HepG2 (cell line): ENCODE results near the gene DLG5. TPM values are rescaled to one million over a fixed set of nuclear protein-coding genes. Genes with fewer than 3 reads are reported as not detected.

Experiments
- ATF2 ChIP-seq: sonication (generic); formaldehyde crosslinking; IDR thresholded peaks from 2 replicates; pipeline ENCODE4 v1.4.0; 2020; ENCODE audit warnings: missing genetic modification reagents
- EZH2 ChIP-seq: conservative IDR thresholded peaks from 2 replicates; pipeline ENCODE4 v1.6.1; 2012; ENCODE audit warnings: mild to moderate bottlenecking, low read depth, low read length, moderate library complexity
- FOXC1 ChIP-seq: sonication (generic); formaldehyde crosslinking; IDR thresholded peaks from 2 replicates; pipeline ENCODE4 v1.8.0; 2022; ENCODE audit warnings: mild to moderate bottlenecking, missing genetic modification reagents, borderline replicate concordance
- IRF2 ChIP-seq: IDR thresholded peaks from 2 replicates; pipeline ENCODE4 v1.6.1; 2018; ENCODE audit warnings: missing genetic modification reagents, missing compliant biosample characterization
- NKX3-1 ChIP-seq: sonication (generic); formaldehyde crosslinking; IDR thresholded peaks from 2 replicates; pipeline ENCODE4 v1.5.0; 2020; ENCODE audit warnings: missing genetic modification reagents
- RBAK ChIP-seq: sonication (generic); formaldehyde crosslinking; IDR thresholded peaks from 2 replicates; pipeline ENCODE4 v1.5.1; 2020; ENCODE audit warnings: mild to moderate bottlenecking, missing genetic modification reagents
- SAP130 ChIP-seq: IDR thresholded peaks from 2 replicates; pipeline ENCODE4 v1.6.1; 2016; ENCODE audit warnings: low read depth
- SMYD3 ChIP-seq: sonication (generic); formaldehyde crosslinking; IDR thresholded peaks from 2 replicates; pipeline ENCODE4 v1.8.1; 2023; ENCODE audit warnings: mild to moderate bottlenecking, missing genetic modification reagents
- SP2 ChIP-seq: sonication (generic); formaldehyde crosslinking; IDR thresholded peaks from 2 replicates; pipeline ENCODE4 v1.5.1; 2020; ENCODE audit warnings: mild to moderate bottlenecking, missing genetic modification reagents
- TERF1 ChIP-seq: sonication (generic); formaldehyde crosslinking; IDR thresholded peaks from 2 replicates; pipeline ENCODE4 v1.8.0; 2022; ENCODE audit warnings: mild to moderate bottlenecking, missing genetic modification reagents, moderate library complexity
- USF2 ChIP-seq, 2 experiments: sonication (generic) in 1 of 2; formaldehyde crosslinking in 1 of 2; IDR thresholded peaks; 2 replicates each; pipeline versions ENCODE4 v1.5.1 to v1.6.1; 2011 to 2020; ENCODE audit warnings: borderline replicate concordance in 1 of 2, low read depth in 1 of 2, low read length in 1 of 2, mild to moderate bottlenecking in 1 of 2, missing genetic modification reagents in 1 of 2, moderate library complexity in 1 of 2
- ZBTB38 ChIP-seq: sonication (generic); formaldehyde crosslinking; IDR thresholded peaks from 2 replicates; pipeline ENCODE4 v1.5.1; 2020; ENCODE audit warnings: mild to moderate bottlenecking, missing genetic modification reagents
- ZHX2 ChIP-seq, 2 experiments: sonication (generic) in 1 of 2; formaldehyde crosslinking in 1 of 2; IDR thresholded peaks; 2 replicates each; pipeline versions ENCODE4 v1.6.1 to v1.9.0; 2014 to 2022; ENCODE audit warnings: antibody characterized with exemption in 1 of 2, borderline replicate concordance in 1 of 2, inconsistent platforms in 1 of 2, low read depth in 1 of 2, missing genetic modification reagents in 1 of 2
- ZNF572 ChIP-seq: sonication (generic); formaldehyde crosslinking; IDR thresholded peaks from 2 replicates; pipeline ENCODE4 v1.5.1; 2020; ENCODE audit warnings: mild to moderate bottlenecking, missing genetic modification reagents
- ZNF615 ChIP-seq: sonication (generic); formaldehyde crosslinking; IDR thresholded peaks from 2 replicates; pipeline ENCODE4 v1.5.0; 2020; ENCODE audit warnings: mild to moderate bottlenecking, missing genetic modification reagents, borderline replicate concordance
- ZNF768 ChIP-seq: sonication (generic); formaldehyde crosslinking; IDR thresholded peaks from 2 replicates; pipeline ENCODE4 v1.4.0; 2020; ENCODE audit warnings: missing genetic modification reagents
- ZNF850 ChIP-seq: sonication (generic); formaldehyde crosslinking; conservative IDR thresholded peaks from 2 replicates; pipeline ENCODE4 v1.9.0; 2021; ENCODE audit warnings: mild to moderate bottlenecking, missing genetic modification reagents
- polyA plus RNA-seq, 8 experiments: library from polyadenylated mRNA; depleted of rRNA in 3 of 8; stranded (reverse) in 7 of 8; unstranded in 1 of 8; fragments of >200 nt; fragmentation: Illumina TruSeq in 4 of 8; extraction: Trizol in 4 of 8; gene quantifications; 2 replicates each; pipeline versions ENCODE4 v1.2.1 to v1.2.3, GENCODE V29; 2011 to 2016; ENCODE audit warnings: low read depth in 4 of 8, missing spikeins in 1 of 8, mixed read lengths in 1 of 8; ENCODE audit not compliant: insufficient read depth in 1 of 8
- total RNA-seq, 5 experiments: library from RNA; depleted of rRNA; stranded (reverse); fragments of >200 nt; fragmentation: Illumina TruSeq; extraction: Trizol; gene quantifications; 2 replicates each; pipeline ENCODE4 v1.2.3, GENCODE V29; 2016; ENCODE audit warnings: low read depth in 1 of 5

The DLG5 gene
- total and polyA plus RNA-seq, 2 of the 13 experiments (the other 11 are each of a cell fraction or from before 2014, with no cell fraction given): 15.5 to 18.2 TPM

GRCh38 chr10:77846718-77847311 is 79.7 kb downstream of the DLG5 start (continued):
- TF ChIP-seq USF2 (IDR thresholded peaks at IDR 0.05; ENCODE audit: low read depth, low read length): no peak
- no peak for TF ChIP-seq USF2 (CRISPR knock-in tag; IDR thresholded peaks at IDR 0.05; ENCODE audit: borderline replicate concordance)
- no peak; the same call in 1 of the 2 replicates for TF ChIP-seq FOXC1 (CRISPR knock-in tag)
- no peak for TF ChIP-seq ZHX2 (IDR thresholded peaks at IDR 0.05; ENCODE audit: low read depth)
- TF ChIP-seq ZHX2 (CRISPR knock-in tag; IDR thresholded peaks at IDR 0.05; ENCODE audit: borderline replicate concordance): no peak
- TF ChIP-seq ZNF615 (CRISPR knock-in tag): no peak
- peak; percentile 42; the same call in 1 of the 2 replicates for TF ChIP-seq ZBTB38 (CRISPR knock-in tag)
- TF ChIP-seq ZNF850 (CRISPR knock-in tag): no peak
- no peak for TF ChIP-seq ZNF572 (CRISPR knock-in tag)
- TF ChIP-seq ATF2 (CRISPR knock-in tag): 0 out of 2 replicates have a peak, but pooled peaks have one; percentile 29
- TF ChIP-seq NKX3-1 (CRISPR knock-in tag): no peak
- TF ChIP-seq SAP130: peak; percentile 18; the same call in 1 of the 2 replicates
- TF ChIP-seq EZH2: no peak
- peak; percentile 61; the same call in 1 of the 2 replicates for TF ChIP-seq IRF2 (CRISPR knock-in tag)
- peak; percentile 35; the same call in 1 of the 2 replicates for TF ChIP-seq RBAK (CRISPR knock-in tag)
- no peak for TF ChIP-seq SP2
- no peak for TF ChIP-seq SMYD3 (CRISPR knock-in tag)
- TF ChIP-seq TERF1: no peak
- TF ChIP-seq ZNF768: no peak
